Dermis blood vessel endothelial cell (primary cell): ENCODE data around the gene PCSK6. TPM values are rescaled to one million over a fixed set of nuclear protein-coding genes. Genes with fewer than 3 reads are reported as not detected.
"Not testable (repeated sequence)": the region's sequence is repeated elsewhere in the genome, so short reads cannot be mapped to it uniquely, and the experiment has no call there.

Experiments
- DNase-seq: peaks from one replicate; pipeline ENCODE4 v3.0.0; 2010
- total RNA-seq: library from RNA; depleted of rRNA; stranded (reverse); fragments of >200 nt; gene quantifications from 2 replicates; pipeline ENCODE4 v1.2.3, GENCODE V29; 2014

PCSK6 gene
- total RNA-seq, 1 donor from 2014 or later: 24.8 TPM

DNA sequence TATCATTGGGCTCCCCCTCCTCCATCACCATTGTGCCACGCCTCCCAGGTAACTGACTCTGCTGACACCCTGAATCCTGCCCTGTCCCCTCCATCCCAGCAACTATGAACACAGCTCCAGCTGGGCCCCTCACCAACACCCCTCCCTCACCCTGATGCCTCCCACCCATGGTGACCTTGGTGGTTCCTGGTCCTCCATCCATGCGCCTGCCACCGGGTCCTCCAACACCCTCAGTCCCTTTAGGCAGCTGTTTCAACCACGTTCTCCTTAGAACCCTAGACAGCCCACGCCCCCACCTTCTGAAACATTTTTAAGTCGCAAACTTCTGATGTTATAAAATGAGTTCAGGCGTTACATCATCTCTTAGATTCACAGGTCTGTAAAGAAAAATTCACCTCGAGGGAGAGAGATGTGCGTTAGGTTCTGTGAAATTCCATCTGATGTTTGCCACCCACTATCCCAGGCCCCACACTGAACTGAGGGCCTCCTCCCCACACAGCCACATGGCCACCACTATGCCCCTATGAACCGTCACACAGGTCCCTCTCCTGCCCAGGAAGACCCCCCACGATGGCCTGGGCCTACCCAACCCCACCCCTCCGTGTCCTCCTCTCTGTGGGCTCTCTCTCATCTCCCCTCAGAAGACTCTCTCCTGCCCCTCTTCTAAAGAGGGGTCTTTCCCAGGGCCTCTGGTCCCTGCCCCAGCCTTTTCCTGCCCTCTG is 29.8 kb downstream of the PCSK6 start:
- DNase-seq: no peak

- no peak for DNase-seq
Measured at GRCh38 chr15:101458908-101459578, 30.5 kb downstream of the PCSK6 start.

DNA sequence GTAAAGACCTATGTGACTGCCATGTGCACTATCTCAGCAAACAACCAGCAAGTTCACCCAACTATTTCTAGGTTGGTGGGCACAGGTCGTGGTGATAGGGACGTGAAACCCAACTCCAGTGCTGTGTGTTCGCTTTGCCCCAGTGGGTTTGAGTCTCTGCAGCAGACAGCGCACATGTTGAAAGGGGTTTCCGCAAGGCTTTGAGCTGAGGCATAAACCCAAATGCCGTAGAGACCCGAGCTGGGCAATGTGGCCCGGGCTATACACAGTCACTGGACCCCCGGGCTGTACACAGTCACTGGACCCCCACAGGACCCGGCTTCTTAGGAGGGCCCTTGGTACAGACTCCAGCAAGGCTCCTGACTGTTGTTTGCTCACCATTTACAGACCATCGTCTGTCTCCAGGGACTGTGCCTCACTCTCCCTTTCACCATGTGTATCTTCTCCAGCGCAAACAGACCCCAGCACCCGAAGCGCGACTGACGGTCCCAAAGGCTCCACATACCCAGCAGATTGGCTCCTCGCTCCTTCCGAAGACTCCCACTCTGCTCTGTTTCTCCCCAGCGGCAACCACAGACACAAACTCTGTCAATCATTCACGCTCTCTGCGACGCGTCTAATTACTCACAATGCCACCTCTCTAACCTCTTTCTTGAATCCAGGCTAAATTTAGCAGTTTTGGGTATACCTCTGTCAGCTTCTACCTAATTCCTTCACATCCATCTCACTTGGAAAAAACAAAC is 31.2 kb downstream of the PCSK6 start:
- no peak for DNase-seq

- DNase-seq: no peak
Measured at GRCh38 chr15:101457696-101458095, 31.8 kb downstream of the PCSK6 start.

- no peak for DNase-seq
Measured at GRCh38 chr15:101456057-101456739, 33.3 kb downstream of the PCSK6 start.

DNA sequence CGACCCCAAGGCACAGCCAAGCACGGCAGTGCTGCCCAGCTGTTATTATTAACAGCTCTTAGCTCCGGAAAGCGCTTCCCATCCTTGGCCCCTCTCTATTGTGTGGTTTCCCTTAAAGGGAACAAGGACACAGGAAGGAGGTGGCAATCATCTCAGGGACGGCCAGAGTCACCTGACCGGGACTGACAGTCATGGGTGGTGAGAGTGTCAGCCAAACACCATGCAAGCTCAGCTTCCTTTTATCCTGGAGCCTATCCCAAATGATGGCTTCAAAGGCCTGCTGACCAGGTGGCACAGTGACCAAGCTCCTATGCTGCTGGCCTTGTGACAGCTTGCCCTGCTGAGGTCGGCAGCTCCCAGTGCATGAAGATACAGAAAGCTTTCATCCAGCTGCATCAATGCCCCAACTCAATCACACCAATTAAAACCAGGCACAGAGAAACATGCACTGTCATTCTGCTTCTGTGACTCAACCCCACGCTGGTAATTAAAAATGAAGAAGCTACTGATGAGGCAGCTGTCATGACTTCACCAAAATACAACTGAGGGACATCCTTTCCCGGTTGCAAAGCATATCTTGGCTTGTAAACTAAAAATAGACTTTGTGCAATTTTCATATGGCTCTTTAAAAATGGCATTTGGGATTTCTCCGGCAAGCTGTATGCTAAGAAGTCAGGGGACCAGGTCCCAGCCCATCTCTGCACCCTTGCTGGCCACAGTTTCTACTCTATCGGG is 34.0 kb downstream of the PCSK6 start:
- DNase-seq: peak; percentile 32

- DNase-seq: not testable (repeated sequence)
Measured at GRCh38 chr15:101454781-101455180, 34.7 kb downstream of the PCSK6 start.

- DNase-seq: no peak
Measured at GRCh38 chr15:101454365-101454764, 35.1 kb downstream of the PCSK6 start.

- DNase-seq: no peak
Measured at GRCh38 chr15:101453123-101454120, 36.1 kb downstream of the PCSK6 start.

DNA sequence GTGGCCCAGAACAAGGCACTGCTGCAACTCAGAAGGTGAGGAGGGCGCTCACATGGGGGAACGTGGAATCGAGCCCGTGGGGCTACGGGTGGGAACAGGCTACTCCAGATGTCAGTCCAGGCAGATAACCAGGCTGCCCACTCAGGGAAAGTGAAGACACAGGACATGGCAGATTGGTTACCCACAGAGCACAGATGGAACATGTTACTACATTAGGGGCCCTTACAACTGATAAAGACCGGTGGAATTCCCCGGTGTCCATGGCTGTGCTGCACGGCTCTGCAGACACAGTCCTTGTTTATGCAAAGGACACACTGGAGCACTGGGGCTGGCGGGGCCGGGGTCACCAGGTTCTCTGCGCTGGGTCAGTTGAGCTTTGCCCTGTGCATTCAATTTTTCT is 36.9 kb downstream of the PCSK6 start:
- DNase-seq: no peak

GRCh38 chr15:101451846-101452245 is 37.7 kb downstream of the PCSK6 start:
- DNase-seq: no peak

- DNase-seq: no peak
Measured at GRCh38 chr15:101451266-101451799, 38.2 kb downstream of the PCSK6 start.

DNA sequence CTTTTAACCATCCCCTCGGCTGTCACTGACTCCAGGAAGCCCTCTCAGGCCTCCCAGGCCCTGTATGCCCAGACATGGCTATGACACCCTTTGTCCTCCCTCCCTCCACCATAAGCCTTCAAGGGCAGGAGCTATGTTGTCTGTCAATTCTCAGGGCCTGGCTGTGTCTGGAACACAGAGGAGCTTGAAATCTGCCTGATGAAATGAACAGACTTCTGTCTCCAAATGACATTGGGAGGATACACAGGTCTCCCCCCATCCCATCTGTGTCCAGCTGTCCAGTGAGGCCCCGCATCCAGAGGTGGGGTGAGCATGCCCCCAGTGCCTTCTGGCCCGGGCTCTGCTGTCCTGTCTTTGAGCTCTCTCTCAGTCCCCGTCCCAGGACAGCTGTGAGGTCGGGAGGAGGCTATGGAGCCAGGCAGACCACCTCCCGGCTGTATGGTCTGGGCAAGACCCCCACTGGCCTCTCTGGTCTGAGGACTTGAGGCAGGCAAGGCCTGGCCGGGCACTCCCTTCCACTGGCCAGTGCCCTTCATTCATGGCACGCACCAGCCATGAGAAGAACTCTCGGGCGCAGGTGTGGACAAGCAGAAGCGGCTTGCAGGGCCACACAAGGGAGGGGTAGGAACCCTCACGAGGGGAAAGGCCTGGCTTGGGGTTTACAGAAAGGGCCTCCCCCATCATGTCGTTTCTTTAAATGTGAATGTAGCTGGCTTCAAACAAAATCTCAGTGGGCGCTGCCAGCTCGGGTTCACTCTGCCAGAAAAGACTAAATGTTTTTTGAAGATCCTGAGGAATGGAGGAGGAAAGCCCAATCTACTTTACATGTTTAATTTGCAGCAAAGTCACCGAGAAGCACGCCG is 38.9 kb downstream of the PCSK6 start:
- DNase-seq: no peak

DNA sequence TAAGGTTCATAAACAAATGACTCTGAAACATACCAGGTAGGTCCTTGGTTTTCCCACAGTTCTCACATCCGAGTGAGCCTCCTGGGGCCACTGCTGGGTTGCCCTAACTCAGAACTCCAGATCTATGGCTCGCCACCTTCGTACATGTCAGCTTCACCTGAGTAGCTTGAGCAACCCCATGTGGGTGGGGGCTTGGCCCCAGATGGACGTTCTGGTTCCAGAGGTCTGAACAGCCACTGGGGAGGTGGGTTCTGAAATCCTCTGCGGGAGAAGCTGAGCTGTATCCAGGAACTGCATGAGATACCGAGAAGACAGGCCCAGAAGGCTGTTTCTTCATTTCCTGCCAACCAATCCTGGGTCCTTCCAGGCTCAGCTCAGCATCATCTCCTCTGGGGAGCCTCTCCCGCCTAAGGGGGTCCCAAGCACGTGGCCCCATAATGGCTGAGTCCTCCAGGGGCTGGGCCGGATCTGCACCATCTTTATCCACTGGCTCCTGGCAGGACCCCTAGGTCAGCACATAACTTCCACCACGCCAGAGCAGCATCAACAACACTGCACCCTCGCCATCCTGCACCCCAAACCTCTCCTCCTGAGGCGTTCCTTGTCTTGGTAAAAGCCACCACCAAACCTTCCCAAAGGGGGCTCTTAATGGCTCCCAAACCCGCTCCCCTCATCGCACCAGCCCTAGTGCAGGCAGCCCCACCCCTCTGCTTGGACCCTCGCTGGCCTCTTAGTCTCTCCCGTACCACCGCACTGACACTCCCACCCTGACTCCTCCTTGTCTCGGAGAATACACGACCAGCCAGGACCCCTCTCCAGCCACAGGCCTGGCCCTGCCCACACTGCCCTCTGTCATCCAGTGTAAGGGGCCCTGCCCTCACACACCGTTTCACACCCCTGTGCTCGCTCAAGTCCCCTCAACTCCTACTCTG is 39.8 kb downstream of the PCSK6 start:
- DNase-seq: no peak

DNA sequence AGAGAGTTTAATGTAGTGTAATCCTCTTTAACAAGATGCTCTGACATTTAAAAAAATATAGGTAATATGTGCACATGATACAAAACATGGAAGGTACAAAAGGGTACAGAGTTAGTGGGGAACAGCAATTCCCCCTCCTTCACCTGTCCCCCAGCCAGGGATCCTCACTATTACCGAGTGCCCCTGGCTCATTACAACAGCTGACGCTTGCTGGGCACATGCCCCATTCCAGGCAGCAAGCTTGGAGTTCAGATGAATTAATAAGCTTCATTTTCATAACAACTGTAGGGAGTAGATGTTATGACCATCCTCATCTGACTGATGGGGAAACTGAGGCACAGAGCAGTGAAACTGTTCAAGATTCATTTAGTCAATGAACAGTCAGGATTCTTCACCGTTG is 41.2 kb downstream of the PCSK6 start:
- DNase-seq: no peak

- DNase-seq: no peak
Measured at GRCh38 chr15:101447561-101448071, 41.9 kb downstream of the PCSK6 start.

DNA sequence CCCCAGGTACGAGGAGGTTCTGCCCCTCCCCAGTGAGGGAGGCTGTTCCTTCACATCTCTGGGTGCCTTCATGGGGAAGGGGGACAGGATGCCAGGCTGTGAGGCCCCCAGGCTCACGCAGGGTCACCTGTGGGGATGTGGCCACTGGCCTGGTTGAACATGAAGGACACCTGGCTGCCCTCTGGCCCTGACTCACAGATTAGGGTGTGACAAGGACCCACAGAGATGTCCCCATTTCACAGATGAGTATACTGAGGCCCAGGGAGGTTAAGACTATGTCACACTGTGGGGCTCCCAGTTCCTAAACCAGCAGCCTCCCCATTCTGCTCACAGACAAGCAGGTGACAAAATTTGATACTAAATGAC is 42.4 kb downstream of the PCSK6 start:
- no peak for DNase-seq

GRCh38 chr15:101446518-101447167 is 42.9 kb downstream of the PCSK6 start:
- peak; percentile 53 for DNase-seq
